Measurements from ENCODE around the gene CXCL3.

CXCL3 gene

GRCh38 chr4:74055096-74055495 lies 16.6 kb upstream of the CXCL3 start:
- no peak for DNase-seq

GRCh38 chr4:74054483-74055047 lies 16.1 kb upstream of the CXCL3 start:
- no peak for DNase-seq

GRCh38 chr4:74047152-74047551 lies 8.7 kb upstream of the CXCL3 start:
- no peak for DNase-seq

- DNase-seq, result no peak
These were observed 7.3 kb upstream of the CXCL3 start for GRCh38 chr4:74045772-74046171.

GRCh38 chr4:74045247-74045646 lies 6.8 kb upstream of the CXCL3 start:
- DNase-seq, result no peak

GRCh38 chr4:74044677-74045076 lies 6.2 kb upstream of the CXCL3 start:
- no peak for DNase-seq

- no peak for DNase-seq
These were observed 4.2 kb upstream of the CXCL3 start for GRCh38 chr4:74042681-74043080.

- DNase-seq, result no peak
These were observed 2.9 kb upstream of the CXCL3 start for GRCh38 chr4:74041418-74041817.

- DNase-seq, result no peak
These were observed 850 bp upstream of the CXCL3 start for GRCh38 chr4:74039315-74039763.

- no peak for DNase-seq
These were observed 434 bp downstream of the CXCL3 start for GRCh38 chr4:74038086-74038424.

GRCh38 chr4:74037076-74037955 lies 1.2 kb downstream of the CXCL3 start:
- DNase-seq, result no peak

GRCh38 chr4:74033739-74034138 lies 4.8 kb downstream of the CXCL3 start:
- DNase-seq, result no peak

GRCh38 chr4:74032064-74032463 lies 6.4 kb downstream of the CXCL3 start:
- no peak for DNase-seq

GRCh38 chr4:74031576-74031975 lies 6.9 kb downstream of the CXCL3 start:
- DNase-seq, result no peak

- no peak for DNase-seq
These were observed 8.2 kb downstream of the CXCL3 start for GRCh38 chr4:74030285-74030684.

- no peak for DNase-seq
These were observed 10.0 kb downstream of the CXCL3 start for GRCh38 chr4:74028504-74028903.

- no peak for DNase-seq
These were observed 14.8 kb downstream of the CXCL3 start for GRCh38 chr4:74023709-74024108.

- no peak for DNase-seq
These were observed 16.9 kb downstream of the CXCL3 start for GRCh38 chr4:74021601-74022000.

GRCh38 chr4:74018771-74019170 lies 19.7 kb downstream of the CXCL3 start:
- peak; percentile 44 for DNase-seq

GRCh38 chr4:74018116-74018515 lies 20.4 kb downstream of the CXCL3 start:
- DNase-seq, result no peak

GRCh38 chr4:74016068-74016467 lies 22.4 kb downstream of the CXCL3 start:
- DNase-seq, result no peak

- no peak for DNase-seq
These were observed 23.2 kb downstream of the CXCL3 start for GRCh38 chr4:74015126-74015780.

GRCh38 chr4:74014332-74014731 lies 24.2 kb downstream of the CXCL3 start:
- DNase-seq, result no peak

- DNase-seq, result no peak
These were observed 25.2 kb downstream of the CXCL3 start for GRCh38 chr4:74013264-74013663.
